ENCODE results near the gene MSTO1.

DNA sequence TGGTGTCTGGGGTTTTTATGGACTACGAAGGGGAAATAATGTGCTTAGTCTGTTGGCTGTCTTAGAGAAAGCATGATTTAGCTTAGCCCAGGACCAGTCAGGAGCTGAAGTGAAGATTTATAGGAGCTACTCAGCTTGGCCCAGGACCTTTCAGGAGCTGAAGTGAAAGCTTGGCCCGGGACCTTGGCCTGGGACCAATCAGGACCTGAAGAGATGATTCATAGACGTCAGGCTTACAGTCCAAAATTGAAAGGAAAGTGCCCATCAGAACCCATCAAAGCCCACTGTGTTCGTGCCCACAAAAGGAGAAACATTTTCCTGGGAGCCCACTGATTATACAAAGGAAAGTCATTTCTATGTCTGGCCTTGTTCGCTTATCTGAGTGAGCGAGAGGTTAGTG lies 35.6 kb downstream of the MSTO1 start:
- TF ChIP-seq, protein P1, sequence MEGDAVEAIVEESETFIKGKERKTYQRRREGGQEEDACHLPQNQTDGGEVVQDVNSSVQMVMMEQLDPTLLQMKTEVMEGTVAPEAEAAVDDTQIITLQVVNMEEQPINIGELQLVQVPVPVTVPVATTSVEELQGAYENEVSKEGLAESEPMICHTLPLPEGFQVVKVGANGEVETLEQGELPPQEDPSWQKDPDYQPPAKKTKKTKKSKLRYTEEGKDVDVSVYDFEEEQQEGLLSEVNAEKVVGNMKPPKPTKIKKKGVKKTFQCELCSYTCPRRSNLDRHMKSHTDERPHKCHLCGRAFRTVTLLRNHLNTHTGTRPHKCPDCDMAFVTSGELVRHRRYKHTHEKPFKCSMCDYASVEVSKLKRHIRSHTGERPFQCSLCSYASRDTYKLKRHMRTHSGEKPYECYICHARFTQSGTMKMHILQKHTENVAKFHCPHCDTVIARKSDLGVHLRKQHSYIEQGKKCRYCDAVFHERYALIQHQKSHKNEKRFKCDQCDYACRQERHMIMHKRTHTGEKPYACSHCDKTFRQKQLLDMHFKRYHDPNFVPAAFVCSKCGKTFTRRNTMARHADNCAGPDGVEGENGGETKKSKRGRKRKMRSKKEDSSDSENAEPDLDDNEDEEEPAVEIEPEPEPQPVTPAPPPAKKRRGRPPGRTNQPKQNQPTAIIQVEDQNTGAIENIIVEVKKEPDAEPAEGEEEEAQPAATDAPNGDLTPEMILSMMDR (IDR thresholded peaks at IDR 0.05): no peak
- TF ChIP-seq POLR2A (IDR thresholded peaks at IDR 0.05): no peak

Measured in Peyer's patch (tissue), 4 donors.